GM20000 (cell line): ENCODE results near the gene SHC2.
A peak's percentile ranks its signal among the peaks of the same experiment; 100 is the strongest.

Source experiments
- DNase-seq: peaks from one replicate; pipeline ENCODE4 v3.0.0; 2012; ENCODE audit warnings: low spot score
- CTCF ChIP-seq: IDR thresholded peaks from 2 replicates; pipeline ENCODE4 v1.5.1; 2012; ENCODE audit warnings: mild to moderate bottlenecking, control low read depth; ENCODE audit errors: extremely low read depth, missing control alignments

SHC2 gene

GRCh38 chr19:498977-499623 lies 38.3 kb upstream of the SHC2 start:
- no peak for TF ChIP-seq CTCF
- no peak for DNase-seq

GRCh38 chr19:498511-498891 lies 37.7 kb upstream of the SHC2 start:
- TF ChIP-seq CTCF: no peak
- no peak for DNase-seq

GRCh38 chr19:497869-498510 lies 37.2 kb upstream of the SHC2 start:
- DNase-seq: no peak
- TF ChIP-seq CTCF: no peak

- no peak for TF ChIP-seq CTCF
- DNase-seq: no peak
Measured at GRCh38 chr19:497491-497868, 36.6 kb upstream of the SHC2 start.

- no peak for DNase-seq
- no peak for TF ChIP-seq CTCF
Measured at GRCh38 chr19:496986-497385, 36.2 kb upstream of the SHC2 start.

- no peak for DNase-seq
- no peak for TF ChIP-seq CTCF
Measured at GRCh38 chr19:496112-496665, 35.4 kb upstream of the SHC2 start, which contains the start of gene MADCAM1. Gene MADCAM1 (plus strand): TSS chr19:496486. CDS start chr19:496500, 14 bp downstream.

GRCh38 chr19:495402-496111 lies 34.7 kb upstream of the SHC2 start:
- TF ChIP-seq CTCF: peak; percentile 68
- DNase-seq: no peak
